ENCODE measurements around the gene SPARCL1. TPM values are rescaled to one million over a fixed set of nuclear protein-coding genes. Genes with fewer than 3 reads are reported as not detected.

The SPARCL1 gene
- polyA plus RNA-seq, 1 of the 3 experiments (the other 2 are of a cell fraction), result not detected

GRCh38 chr4:87530229-87530628 lies 1.1 kb upstream of the SPARCL1 start:
- TF ChIP-seq EP300 (IDR thresholded peaks at IDR 0.05; ENCODE audit: borderline replicate concordance in 1 of 2, low read depth in 1 of 2, low read length in 1 of 2) (no peak), ELF1 (IDR thresholded peaks at IDR 0.05) (no peak), REST (IDR thresholded peaks at IDR 0.05; ENCODE audit: low read depth, low read length) (no peak), NFIC (IDR thresholded peaks at IDR 0.05; ENCODE audit: borderline replicate concordance) (no peak), RFX5 (IDR thresholded peaks at IDR 0.05; ENCODE audit: low read length) (no peak), GATA2 (CRISPR knock-in tag; IDR thresholded peaks at IDR 0.05) (no peak), IRF3 (IDR thresholded peaks at IDR 0.05; ENCODE audit: low read depth, low read length) (no peak), RCOR1 (IDR thresholded peaks at IDR 0.05; ENCODE audit: low read length) (no peak), RAD21 (IDR thresholded peaks at IDR 0.05; ENCODE audit: low read length) (no peak), USF2 (IDR thresholded peaks at IDR 0.05; ENCODE audit: borderline replicate concordance, low read depth, low read length) (no peak), PBX3 (IDR thresholded peaks at IDR 0.05) (no peak), EZH2phosphoT487 (IDR thresholded peaks at IDR 0.05; ENCODE audit: borderline replicate concordance, low read depth) (no peak), RXRA (IDR thresholded peaks at IDR 0.05; ENCODE audit: borderline replicate concordance, low read depth) (no peak), TAF1 (IDR thresholded peaks at IDR 0.05; ENCODE audit: borderline replicate concordance, low read depth, low read length) (no peak), YY1 (IDR thresholded peaks at IDR 0.05; ENCODE audit: low read depth) (no peak), USF1 (IDR thresholded peaks at IDR 0.05; ENCODE audit: borderline replicate concordance, low read depth) (no peak), FOSL2 (IDR thresholded peaks at IDR 0.05; ENCODE audit: borderline replicate concordance, low read depth) (no peak), CHD2 (IDR thresholded peaks at IDR 0.05; ENCODE audit: low read length, partially characterized antibody) (no peak), FOXM1 (IDR thresholded peaks at IDR 0.05; ENCODE audit: low read depth) (no peak), FOXJ3 (CRISPR knock-in tag; IDR thresholded peaks at IDR 0.05) (no peak)
- Histone ChIP-seq H3K4me2 (no peak overlapping the region), H3K79me2 (ENCODE audit: insufficient read depth) (no peaks in the 10 kb centered on the region), H3K4me3 (ENCODE audit: low read depth in 2 of 2, low read length in 1 of 2) (no peak overlapping the region), H3K27me3 (ENCODE audit: insufficient read depth) (no peaks in the 10 kb centered on the region), H3K36me3 (replicated peaks in 1 of 2; ENCODE audit: control insufficient read depth in 1 of 2, insufficient read depth in 2 of 2, low read length in 1 of 2) (no peaks in the 10 kb centered on the region), H3K9ac (no peak overlapping the region), H3K4me1 (ENCODE audit: control insufficient read depth in 1 of 2, insufficient read depth in 2 of 2, low read depth in 1 of 2, low read length in 1 of 2) (peaks cover 0 to 10% of the 10 kb centered on the region in 2 experiments; a peak in 2 of 4 replicates), H4K20me1 (ENCODE audit: insufficient read depth) (no peaks in the 10 kb centered on the region), H3K9me3 (no peaks in the 10 kb centered on the region), H3F3A (replicated peaks; ENCODE audit: insufficient read depth) (no peaks in the 10 kb centered on the region), H2AFZ (ENCODE audit: low read depth) (no peak overlapping the region), H3K27ac (ENCODE audit: low read depth in 2 of 2, low read length in 1 of 2) (no peak overlapping the region), H3K9me2 (no peaks in the 10 kb centered on the region)
- no peak for DNase-seq
- CTCF ChIA-PET, result interaction anchor here (1.7 kb wide), 1 partner anchor 319 kb away, joined by 4 read pairs; no protein-coding TSS in a partner anchor
- POLR2A ChIA-PET, result no interaction called here
- WGBS (ENCODE audit: low lambda C conversion rate), result 71% methylated on average over 1 of the region's 1 CpG
